Vagina (tissue), 2 donors: ENCODE measurements around the gene GTF2IRD1. TPM values are rescaled to one million over a fixed set of nuclear protein-coding genes. Genes with fewer than 3 reads are reported as not detected.

Experiments
- DNase-seq, 2 donors: peaks; one replicate each; pipeline ENCODE4 v3.0.0-alpha.2; 2017; ENCODE audit errors: extremely low spot score in 2 of 2
- H3K27ac ChIP-seq: fragments of 200-600 bp; sonication (generic); one replicate; pipeline ENCODE4 v1.5.1; 2019
- H3K27me3 ChIP-seq: fragments of 200-600 bp; sonication (generic); one replicate; pipeline ENCODE4 v1.5.1; 2019
- H3K36me3 ChIP-seq, 2 donors: fragments of 200-600 bp; sonication (generic); one replicate each; pipeline ENCODE4 v1.5.1; 2017 to 2019
- H3K4me1 ChIP-seq: fragments of 200-600 bp; sonication (generic); one replicate; pipeline ENCODE4 v1.5.1; 2019
- H3K4me3 ChIP-seq, 2 donors: fragments of 200-600 bp; sonication (generic); 1 replicate in 1 of 2; 2 replicates in 1 of 2; pipeline ENCODE4 v1.5.1; 2016 to 2019
- H3K9me3 ChIP-seq: fragments of 200-600 bp; sonication (generic); one replicate; pipeline ENCODE4 v1.5.1; 2019
- CTCF ChIP-seq, 3 experiments: fragments of 450-650 bp in 2 of 3; fragments of 200-600 bp in 1 of 3; sonication (generic) in 1 of 3; IDR thresholded peaks; one replicate each; pipeline ENCODE4 v1.5.1; 2017 to 2019; ENCODE audit warnings: antibody characterized with exemption in 3 of 3, mild to moderate bottlenecking in 2 of 3, moderate library complexity in 2 of 3
- POLR2A ChIP-seq, 2 donors: fragments of 450-650 bp; IDR thresholded peaks; one replicate each; pipeline ENCODE4 v1.6.1; 2017; ENCODE audit warnings: antibody characterized with exemption in 2 of 2, mild to moderate bottlenecking in 2 of 2, moderate library complexity in 2 of 2
- POLR2AphosphoS5 ChIP-seq, 2 donors: sonication (generic); formaldehyde crosslinking; IDR thresholded peaks; one replicate each; pipeline ENCODE4 v1.9.0; 2017; ENCODE audit warnings: antibody characterized with exemption in 2 of 2, mild to moderate bottlenecking in 2 of 2, low read depth in 1 of 2; ENCODE audit not compliant: insufficient read depth in 1 of 2
- intact Hi-C: fragments of 100-400 bp; cut with DNase I; formaldehyde crosslinking; loops from one replicate; pipeline ENCODE4 v1.15.1; 2023
- total RNA-seq: library from RNA; depleted of rRNA; stranded (reverse); fragments of >200 nt; gene quantifications from one replicate; pipeline ENCODE4 v1.2.3, GENCODE V29; 2016

The GTF2IRD1 gene, protein sequence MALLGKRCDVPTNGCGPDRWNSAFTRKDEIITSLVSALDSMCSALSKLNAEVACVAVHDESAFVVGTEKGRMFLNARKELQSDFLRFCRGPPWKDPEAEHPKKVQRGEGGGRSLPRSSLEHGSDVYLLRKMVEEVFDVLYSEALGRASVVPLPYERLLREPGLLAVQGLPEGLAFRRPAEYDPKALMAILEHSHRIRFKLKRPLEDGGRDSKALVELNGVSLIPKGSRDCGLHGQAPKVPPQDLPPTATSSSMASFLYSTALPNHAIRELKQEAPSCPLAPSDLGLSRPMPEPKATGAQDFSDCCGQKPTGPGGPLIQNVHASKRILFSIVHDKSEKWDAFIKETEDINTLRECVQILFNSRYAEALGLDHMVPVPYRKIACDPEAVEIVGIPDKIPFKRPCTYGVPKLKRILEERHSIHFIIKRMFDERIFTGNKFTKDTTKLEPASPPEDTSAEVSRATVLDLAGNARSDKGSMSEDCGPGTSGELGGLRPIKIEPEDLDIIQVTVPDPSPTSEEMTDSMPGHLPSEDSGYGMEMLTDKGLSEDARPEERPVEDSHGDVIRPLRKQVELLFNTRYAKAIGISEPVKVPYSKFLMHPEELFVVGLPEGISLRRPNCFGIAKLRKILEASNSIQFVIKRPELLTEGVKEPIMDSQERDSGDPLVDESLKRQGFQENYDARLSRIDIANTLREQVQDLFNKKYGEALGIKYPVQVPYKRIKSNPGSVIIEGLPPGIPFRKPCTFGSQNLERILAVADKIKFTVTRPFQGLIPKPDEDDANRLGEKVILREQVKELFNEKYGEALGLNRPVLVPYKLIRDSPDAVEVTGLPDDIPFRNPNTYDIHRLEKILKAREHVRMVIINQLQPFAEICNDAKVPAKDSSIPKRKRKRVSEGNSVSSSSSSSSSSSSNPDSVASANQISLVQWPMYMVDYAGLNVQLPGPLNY
- 33.6 TPM for total RNA-seq

DNA sequence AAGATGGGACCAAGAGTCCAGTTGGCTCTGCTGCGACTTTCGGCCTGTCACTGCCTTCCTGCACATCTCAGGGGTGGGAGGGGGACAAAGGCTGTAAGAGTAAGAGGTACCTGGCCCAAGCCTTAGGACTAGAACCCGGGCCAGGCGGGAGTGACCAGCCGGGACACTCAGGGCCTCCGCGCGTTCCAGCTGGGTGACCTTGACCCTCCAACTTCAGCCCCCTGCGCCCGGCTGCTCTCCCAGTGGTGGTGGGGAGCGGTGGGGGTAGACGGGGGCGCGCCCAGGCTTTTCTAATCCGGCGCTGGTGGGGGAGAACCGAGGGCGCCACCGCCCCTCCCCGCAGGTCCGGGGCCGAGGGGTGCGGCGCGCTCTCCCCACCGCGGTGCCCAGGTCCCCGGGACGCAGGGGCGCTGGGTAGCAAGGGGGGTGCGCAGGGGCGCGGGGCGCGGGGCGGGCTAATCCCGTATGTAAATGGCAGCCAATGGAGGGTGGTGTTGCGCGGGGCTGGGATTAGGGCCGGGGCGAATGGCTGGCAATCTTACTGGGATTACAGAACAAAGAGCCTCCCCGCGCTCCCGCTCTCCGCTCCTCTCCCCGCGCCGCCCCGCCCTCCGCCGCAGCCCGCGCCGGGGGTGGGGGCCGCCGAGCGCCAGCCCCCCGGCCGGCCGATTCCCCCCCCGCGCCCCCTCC, at the start of gene GTF2IRD1:
TSS of gene GTF2IRD1 (plus strand) at position 585 of the 690 bp plus-strand sequence. CDS start 54,175 bp downstream, outside the sequence.
- Histone ChIP-seq H3K4me1 (peaks cover 31% of the 10 kb centered on the region), H3K9me3 (no peaks in the 10 kb centered on the region), H3K27me3 (no peaks in the 10 kb centered on the region), H3K4me3 (peak within 1 kb of the TSS; percentile 71 to 96), H3K27ac (peak within 1 kb of the TSS; percentile 97), H3K36me3 (no peaks in the 10 kb centered on the region)
- DNase-seq = no peak
- intact Hi-C loops = loop anchor here (2.0 to 10.0 kb wide), 2 partner anchors 25 to 201 kb away; partner anchors contain the start of gene GTF2I
- TF ChIP-seq POLR2A (IDR thresholded peaks at IDR 0.05) = no peak
- TF ChIP-seq POLR2AphosphoS5 (IDR thresholded peaks at IDR 0.05; ENCODE audit: insufficient read depth in 1 of 2, low read depth in 1 of 2) = peak in 1 of 2 donors; percentile 30
- no peak for TF ChIP-seq CTCF (IDR thresholded peaks at IDR 0.05)

DNA sequence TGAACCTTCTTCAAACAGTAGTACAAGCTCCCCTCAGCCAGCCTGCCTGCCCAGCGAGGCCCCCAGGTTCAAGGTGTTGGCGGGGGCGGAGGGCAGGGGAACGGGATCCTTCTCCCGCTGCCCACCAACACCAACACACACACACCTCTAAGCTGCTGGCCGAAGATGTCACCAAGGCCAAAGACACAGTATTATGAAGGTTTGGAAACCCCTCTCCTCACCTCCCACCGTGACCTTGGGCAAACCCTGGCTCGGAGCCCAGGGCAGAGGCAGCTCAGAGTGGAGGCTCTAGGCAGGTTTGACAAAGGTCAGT, 49.4 kb upstream of the GTF2IRD1 start:
- H3K4me3 ChIP-seq = no peak overlapping the region
- intact Hi-C loops = no loop called here
- TF ChIP-seq POLR2A (IDR thresholded peaks at IDR 0.05) (no peak), POLR2AphosphoS5 (IDR thresholded peaks at IDR 0.05; ENCODE audit: insufficient read depth in 1 of 2, low read depth in 1 of 2) (no peak), CTCF (IDR thresholded peaks at IDR 0.05) (no peak)
- H3K27ac ChIP-seq = no peak overlapping the region
- H3K27me3 ChIP-seq = no peaks in the 10 kb centered on the region
- no peaks in the 10 kb centered on the region for H3K9me3 ChIP-seq
- peaks cover 0 to 26% of the 10 kb centered on the region in 2 donors for H3K36me3 ChIP-seq
- no peak for DNase-seq
- H3K4me1 ChIP-seq = no peaks in the 10 kb centered on the region

DNA sequence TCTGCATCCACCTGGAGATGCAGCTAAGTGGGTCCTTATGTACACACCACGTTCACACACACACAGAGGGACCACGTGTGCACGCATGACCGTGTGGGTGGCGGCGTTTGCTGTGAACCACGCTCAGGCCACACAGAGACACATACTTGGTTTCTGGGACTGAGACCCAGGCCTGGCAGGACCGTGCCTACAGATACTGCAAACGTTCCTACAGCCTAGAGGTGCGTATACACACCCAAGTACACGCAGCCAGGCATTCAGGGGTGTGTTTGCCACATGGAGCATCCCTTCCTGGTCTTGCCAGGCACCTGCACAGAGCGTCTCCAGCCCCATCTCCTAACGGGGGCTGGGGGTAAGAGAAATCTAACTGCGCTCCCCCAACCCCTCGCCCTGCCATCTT, 49.0 kb upstream of the GTF2IRD1 start:
- Histone ChIP-seq H3K36me3 (peaks cover 0 to 26% of the 10 kb centered on the region in 2 donors), H3K9me3 (no peaks in the 10 kb centered on the region), H3K4me1 (no peaks in the 10 kb centered on the region), H3K4me3 (no peak overlapping the region), H3K27ac (no peak overlapping the region), H3K27me3 (no peaks in the 10 kb centered on the region)
- TF ChIP-seq CTCF (IDR thresholded peaks at IDR 0.05) (no peak), POLR2AphosphoS5 (IDR thresholded peaks at IDR 0.05; ENCODE audit: insufficient read depth in 1 of 2, low read depth in 1 of 2) (no peak), POLR2A (IDR thresholded peaks at IDR 0.05) (no peak)
- intact Hi-C loops = no loop called here
- DNase-seq = no peak

DNA sequence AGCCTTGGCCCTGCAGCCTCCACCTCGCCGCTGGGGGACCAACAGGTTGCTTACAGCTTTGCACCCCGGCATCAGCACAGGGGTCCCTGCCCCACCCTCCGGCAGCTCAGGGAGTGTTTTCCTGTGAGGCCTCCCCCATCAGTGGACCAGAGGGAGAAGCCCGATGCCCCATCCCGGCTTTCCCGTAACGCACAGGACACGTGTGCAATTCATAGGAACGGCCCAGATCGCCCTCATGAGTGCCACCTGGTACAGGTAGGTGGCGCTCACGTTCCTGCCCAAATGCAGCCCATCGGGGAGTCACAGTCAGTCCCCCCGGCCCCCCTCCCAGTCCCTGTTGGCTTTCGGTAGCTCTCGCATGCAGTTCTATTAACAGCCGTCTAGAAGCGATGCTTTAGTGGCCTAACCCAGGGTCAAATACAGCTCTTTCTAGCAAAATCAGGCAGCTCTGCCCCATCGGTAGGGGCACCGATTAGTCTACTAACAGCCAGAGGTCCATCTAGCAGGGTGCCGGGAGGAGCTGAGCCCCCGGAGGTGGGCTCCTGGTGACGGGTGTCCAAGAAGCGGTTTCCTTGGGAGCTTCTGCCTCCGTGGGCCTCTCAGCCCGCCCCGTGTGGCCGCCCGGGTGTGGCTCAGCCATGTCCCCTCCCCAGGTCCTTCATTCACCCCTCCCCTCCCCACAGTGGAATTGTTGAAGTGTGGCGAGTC, 48.4 kb upstream of the GTF2IRD1 start:
- no peak for TF ChIP-seq POLR2AphosphoS5 (IDR thresholded peaks at IDR 0.05; ENCODE audit: insufficient read depth in 1 of 2, low read depth in 1 of 2)
- DNase-seq = no peak
- H3K9me3 ChIP-seq = no peaks in the 10 kb centered on the region
- H3K4me1 ChIP-seq = no peaks in the 10 kb centered on the region
- H3K27ac ChIP-seq = no peak overlapping the region
- no peaks in the 10 kb centered on the region for H3K27me3 ChIP-seq
- H3K36me3 ChIP-seq = peaks cover 0 to 24% of the 10 kb centered on the region in 2 donors
- intact Hi-C loops = no loop called here
- no peak overlapping the region for H3K4me3 ChIP-seq
